WI38 (cell line): ENCODE results near the gene SIL1.

Source experiments
- H3K4me3 ChIP-seq: 2 replicates; pipeline ENCODE4 v1.5.1; 2011; ENCODE audit warnings: low read depth, mild to moderate bottlenecking, control low read depth, low read length
- CTCF ChIP-seq: IDR thresholded peaks from 2 replicates; pipeline ENCODE4 v1.5.1; 2012; ENCODE audit warnings: low read depth, mild to moderate bottlenecking, control low read depth, low read length

The SIL1 gene

GRCh38 chr5:138901716-138902115 lies 296.5 kb downstream of the SIL1 start:
- H3K4me3 ChIP-seq, result no peak overlapping the region
- no peak for TF ChIP-seq CTCF

GRCh38 chr5:138900281-138900965 lies 297.7 kb downstream of the SIL1 start:
- TF ChIP-seq CTCF, result no peak
- no peak overlapping the region for H3K4me3 ChIP-seq

GRCh38 chr5:138898742-138899141 lies 299.4 kb downstream of the SIL1 start:
- TF ChIP-seq CTCF, result no peak

GRCh38 chr5:138898299-138898698 lies 299.9 kb downstream of the SIL1 start:
- TF ChIP-seq CTCF, result no peak

More at GRCh38 chr5:138898742-138899141, 299.4 kb downstream of the SIL1 start:
- no peak overlapping the region for H3K4me3 ChIP-seq

More at GRCh38 chr5:138898299-138898698, 299.9 kb downstream of the SIL1 start:
- no peak overlapping the region for H3K4me3 ChIP-seq
